HG02642 (cell line): Measurements from ENCODE around the gene CDC42BPG.
A peak's percentile ranks its signal among the peaks of the same experiment; 100 is the strongest.

ENCODE experiments used
- ATAC-seq: cut with Tn5 transposase; IDR thresholded peaks from one replicate; pipeline ENCODE4 v1.9.1; 2021; ENCODE audit warnings: mild to moderate bottlenecking; ENCODE audit not compliant: unreplicated experiment, poor library complexity

CDC42BPG gene

GRCh38 chr11:64844330-64845128 lies at the start of gene CDC42BPG:
CDC42BPG (minus strand) TSS chr11:64844653; CDS start chr11:64844569, 84 bp downstream.
- ATAC-seq = no peak

GRCh38 chr11:64893194-64894069 lies 49.0 kb upstream of the CDC42BPG start:
- ATAC-seq = no peak

- no peak for ATAC-seq
Observed at GRCh38 chr11:64892838-64893193, 48.4 kb upstream of the CDC42BPG start.

GRCh38 chr11:64892411-64892831 lies 48.0 kb upstream of the CDC42BPG start:
- no peak for ATAC-seq

- no peak for ATAC-seq
Observed at GRCh38 chr11:64891880-64892279, 47.4 kb upstream of the CDC42BPG start.

- no peak for ATAC-seq
Observed at GRCh38 chr11:64891215-64891848, 46.9 kb upstream of the CDC42BPG start.

GRCh38 chr11:64890522-64890939 lies 46.1 kb upstream of the CDC42BPG start:
- no peak for ATAC-seq

GRCh38 chr11:64888729-64889511 lies 44.5 kb upstream of the CDC42BPG start:
- no peak for ATAC-seq

- ATAC-seq = no peak
Observed at GRCh38 chr11:64888406-64888728, 43.9 kb upstream of the CDC42BPG start.

GRCh38 chr11:64887757-64888405 lies 43.4 kb upstream of the CDC42BPG start:
- peak; percentile 76 for ATAC-seq

GRCh38 chr11:64887234-64887756 lies 42.8 kb upstream of the CDC42BPG start:
- ATAC-seq = no peak

GRCh38 chr11:64885367-64886286 lies 41.2 kb upstream of the CDC42BPG start:
- no peak for ATAC-seq

GRCh38 chr11:64884019-64884418 lies 39.6 kb upstream of the CDC42BPG start:
- ATAC-seq = no peak

GRCh38 chr11:64883575-64883974 lies 39.1 kb upstream of the CDC42BPG start:
- no peak for ATAC-seq

GRCh38 chr11:64882243-64882642 lies 37.8 kb upstream of the CDC42BPG start:
- ATAC-seq = no peak

- ATAC-seq = no peak
Observed at GRCh38 chr11:64881476-64881875, 37.0 kb upstream of the CDC42BPG start.

- no peak for ATAC-seq
Observed at GRCh38 chr11:64880240-64881001, 36.0 kb upstream of the CDC42BPG start.
